ENCODE data around the gene SNX11. TPM values are rescaled to one million over a fixed set of nuclear protein-coding genes. Genes with fewer than 3 reads are reported as not detected.

SNX11 gene
- polyA plus RNA-seq, 1 donor: 12.4 TPM

DNA sequence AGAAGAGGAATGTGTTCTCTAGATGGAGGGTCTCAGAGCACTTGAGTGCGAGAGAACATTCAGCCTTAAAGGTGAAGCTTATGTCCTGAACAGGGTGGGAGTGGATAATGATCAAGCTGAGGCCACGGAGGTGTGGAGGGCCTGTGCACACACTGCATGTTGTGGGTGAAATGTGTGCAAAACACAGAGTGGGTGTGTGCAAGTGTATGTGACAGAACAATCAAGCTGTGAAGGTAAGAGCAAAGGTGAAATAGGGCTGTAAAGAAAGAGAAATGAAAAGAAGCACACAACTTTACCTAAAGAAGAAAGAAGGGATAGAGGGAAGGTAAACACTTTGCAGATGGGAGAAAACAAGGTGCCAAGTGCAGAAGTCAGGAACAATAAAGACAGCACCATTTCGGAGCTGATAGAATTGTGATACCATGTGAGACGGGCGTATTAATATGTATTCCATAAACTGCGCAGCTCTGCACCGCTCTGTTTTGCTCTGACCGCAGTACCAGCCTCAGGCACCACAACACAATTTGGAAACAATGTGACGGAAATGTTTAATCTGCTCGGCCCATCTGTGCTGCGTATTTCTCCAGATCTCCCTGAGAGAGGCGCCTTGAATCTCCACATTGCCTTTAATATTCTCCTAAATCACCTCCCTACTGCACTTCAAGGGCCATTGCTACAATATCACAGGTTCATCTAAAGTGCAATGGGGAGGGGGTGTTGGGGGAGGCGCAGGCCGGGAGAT lies 40.6 kb downstream of the SNX11 start:
- 67% methylated on average over 2 of the region's 14 CpGs for WGBS (ENCODE audit: insufficient coverage, low lambda C conversion rate)
- DNase-seq: no peak
- peaks cover 45% of the 10 kb centered on the region for H3K27me3 ChIP-seq (ENCODE audit: control insufficient read depth, insufficient read depth, low read length)

DNA sequence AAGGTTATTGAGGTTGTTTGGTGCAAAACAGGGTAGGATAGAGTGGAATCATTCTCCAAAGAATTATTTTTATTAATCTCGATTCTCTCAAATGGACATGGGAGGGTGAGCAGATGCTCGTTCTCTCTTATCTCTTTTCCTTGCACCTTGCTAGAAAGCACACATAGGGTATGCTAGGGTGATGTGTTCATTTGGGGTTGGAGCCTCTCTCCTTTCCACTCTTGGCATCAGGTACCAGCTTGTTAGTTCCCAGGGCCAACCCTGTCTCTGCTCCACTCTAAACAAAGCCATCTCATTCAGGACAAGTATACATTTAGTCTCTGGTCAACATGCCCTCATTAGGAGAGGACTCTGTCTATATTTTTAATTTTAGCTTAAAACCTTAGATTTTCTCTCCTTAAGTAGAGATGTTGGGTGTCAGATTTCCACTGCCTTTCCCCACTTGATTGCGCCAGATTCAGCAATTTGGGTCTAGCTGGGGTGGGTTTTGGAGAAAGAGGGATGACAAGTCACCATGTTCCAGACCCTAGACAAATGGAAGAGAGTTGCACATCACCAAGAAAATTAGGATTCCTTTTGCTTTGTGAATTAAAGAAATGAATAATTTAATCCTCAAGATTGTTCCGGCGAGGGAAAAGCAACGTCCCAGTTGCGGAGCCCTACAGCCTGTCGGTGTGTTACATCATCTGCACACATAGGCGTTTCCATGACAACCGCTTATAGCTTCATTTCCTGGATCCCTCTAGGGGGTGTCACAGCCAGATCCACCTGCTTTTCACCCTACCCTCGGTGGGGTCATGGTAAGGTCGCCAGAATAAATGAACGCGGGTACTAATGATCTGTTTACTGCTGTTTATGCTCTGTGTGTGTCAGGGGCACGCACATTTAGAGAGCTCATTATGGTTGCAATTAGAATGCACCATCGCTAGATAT lies 41.6 kb downstream of the SNX11 start:
- WGBS (ENCODE audit: insufficient coverage, low lambda C conversion rate): 40% methylated on average over 1 of the region's 16 CpGs
- peaks cover 39% of the 10 kb centered on the region for H3K27me3 ChIP-seq (ENCODE audit: control insufficient read depth, insufficient read depth, low read length)
- H3K27ac ChIP-seq (ENCODE audit: low read length): no peak overlapping the region

More for the DNA sequence above, 40.6 kb downstream of the SNX11 start:
- H3K27ac ChIP-seq (ENCODE audit: low read length): no peak overlapping the region
- H3K36me3 ChIP-seq (ENCODE audit: control insufficient read depth, insufficient read depth, low read length): no peaks in the 10 kb centered on the region
- H3K4me3 ChIP-seq (ENCODE audit: low read length): no peak overlapping the region
- H3K4me1 ChIP-seq (ENCODE audit: control insufficient read depth, insufficient read depth, low read length): peaks cover 2% of the 10 kb centered on the region
- no peaks in the 10 kb centered on the region for H3K9me3 ChIP-seq (ENCODE audit: control insufficient read depth, low read depth, low read length)

DNA sequence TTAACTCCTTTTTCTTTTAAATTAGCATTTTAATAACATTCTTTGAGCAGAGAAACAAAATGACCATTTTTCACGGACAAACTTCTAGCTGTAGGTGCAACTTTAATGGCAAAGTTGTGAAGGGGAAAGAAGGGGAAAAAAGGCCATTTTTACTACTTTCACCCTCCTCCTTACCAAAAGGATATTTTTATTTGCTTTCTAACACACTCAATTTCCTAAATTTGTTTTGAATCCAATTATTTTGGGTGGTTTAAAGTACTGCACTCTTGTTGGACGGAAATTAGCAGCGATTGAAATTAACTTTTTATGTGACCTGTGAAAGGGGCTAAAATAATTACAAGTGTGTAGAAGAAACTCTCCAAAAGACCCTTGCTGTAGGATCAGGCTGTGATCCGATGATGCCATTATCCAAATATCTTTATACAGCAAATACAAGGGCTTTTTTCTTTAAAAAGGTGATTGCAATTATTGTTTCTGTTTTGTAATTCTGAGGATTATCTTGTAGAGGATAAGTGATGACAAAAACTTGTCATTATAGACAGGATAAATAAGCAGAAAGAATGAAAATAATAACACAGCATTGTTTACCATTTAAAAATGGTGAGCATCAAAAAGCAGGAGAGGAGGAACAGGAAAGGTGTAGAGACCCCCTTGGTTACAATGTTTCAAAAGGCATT lies 42.4 kb downstream of the SNX11 start:
- DNase-seq: no peak
- WGBS (ENCODE audit: insufficient coverage, low lambda C conversion rate): 80% methylated on average over 1 of the region's 4 CpGs
- Histone ChIP-seq H3K4me3 (ENCODE audit: low read length) (no peak overlapping the region), H3K27me3 (ENCODE audit: control insufficient read depth, insufficient read depth, low read length) (peaks cover 38% of the 10 kb centered on the region), H3K36me3 (ENCODE audit: control insufficient read depth, insufficient read depth, low read length) (no peaks in the 10 kb centered on the region), H3K9me3 (ENCODE audit: control insufficient read depth, low read depth, low read length) (no peaks in the 10 kb centered on the region), H3K27ac (ENCODE audit: low read length) (no peak overlapping the region), H3K4me1 (ENCODE audit: control insufficient read depth, insufficient read depth, low read length) (peaks cover 14% of the 10 kb centered on the region)

More for the DNA sequence above, 41.6 kb downstream of the SNX11 start:
- Histone ChIP-seq H3K9me3 (ENCODE audit: control insufficient read depth, low read depth, low read length) (no peaks in the 10 kb centered on the region), H3K4me1 (ENCODE audit: control insufficient read depth, insufficient read depth, low read length) (peaks cover 7% of the 10 kb centered on the region), H3K4me3 (ENCODE audit: low read length) (no peak overlapping the region), H3K36me3 (ENCODE audit: control insufficient read depth, insufficient read depth, low read length) (no peaks in the 10 kb centered on the region)
- DNase-seq: no peak

DNA sequence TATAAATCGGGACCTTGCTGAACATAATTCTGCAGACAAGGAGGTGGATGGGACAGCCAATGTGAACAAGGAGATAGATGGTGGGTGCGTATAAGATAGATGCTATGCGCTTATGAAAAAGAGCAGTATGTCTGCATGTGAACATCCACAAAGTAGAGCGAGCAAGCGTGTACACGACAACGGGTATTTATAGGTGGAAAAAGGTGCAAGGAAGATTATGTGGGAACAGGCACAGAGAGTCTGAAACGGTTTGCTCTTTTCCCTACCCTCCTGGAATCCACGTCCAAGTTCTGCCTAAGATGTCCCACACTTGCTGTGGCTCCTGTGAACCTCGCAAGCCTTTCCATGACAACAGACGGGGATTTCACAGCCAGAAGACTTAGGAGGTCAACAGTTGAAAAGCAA lies 43.0 kb downstream of the SNX11 start:
- Histone ChIP-seq H3K36me3 (ENCODE audit: control insufficient read depth, insufficient read depth, low read length) (no peaks in the 10 kb centered on the region), H3K4me3 (ENCODE audit: low read length) (no peak overlapping the region), H3K27ac (ENCODE audit: low read length) (no peak overlapping the region), H3K27me3 (ENCODE audit: control insufficient read depth, insufficient read depth, low read length) (peaks cover 38% of the 10 kb centered on the region), H3K9me3 (ENCODE audit: control insufficient read depth, low read depth, low read length) (no peaks in the 10 kb centered on the region), H3K4me1 (ENCODE audit: control insufficient read depth, insufficient read depth, low read length) (peaks cover 16% of the 10 kb centered on the region)
- 74% methylated on average over 5 of the region's 11 CpGs for WGBS (ENCODE audit: insufficient coverage, low lambda C conversion rate)
- no peak for DNase-seq

DNA sequence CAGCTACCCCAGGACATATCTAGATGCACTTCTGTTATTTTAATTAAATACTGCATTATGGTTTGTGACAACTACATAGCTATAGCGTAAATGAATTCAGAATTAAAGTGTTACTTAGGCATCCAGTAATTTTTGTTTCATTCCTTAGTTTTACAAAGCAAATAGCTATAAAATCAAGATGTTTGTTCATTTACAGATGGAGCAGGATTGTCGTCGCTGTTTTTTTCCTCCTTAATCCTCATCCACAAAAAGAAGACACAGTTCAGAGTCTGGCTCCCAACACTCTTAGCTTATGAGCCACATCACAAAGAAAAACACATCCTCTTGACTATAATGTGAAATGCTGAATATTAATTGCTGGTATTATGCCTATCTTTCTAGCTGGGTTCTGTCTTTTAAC lies 43.7 kb downstream of the SNX11 start:
- 33% methylated on average over 2 of the region's 3 CpGs for WGBS (ENCODE audit: insufficient coverage, low lambda C conversion rate)
- Histone ChIP-seq H3K27ac (ENCODE audit: low read length) (no peak overlapping the region), H3K4me3 (ENCODE audit: low read length) (no peak overlapping the region), H3K27me3 (ENCODE audit: control insufficient read depth, insufficient read depth, low read length) (peaks cover 38% of the 10 kb centered on the region), H3K9me3 (ENCODE audit: control insufficient read depth, low read depth, low read length) (no peaks in the 10 kb centered on the region), H3K4me1 (ENCODE audit: control insufficient read depth, insufficient read depth, low read length) (peaks cover 16% of the 10 kb centered on the region), H3K36me3 (ENCODE audit: control insufficient read depth, insufficient read depth, low read length) (no peaks in the 10 kb centered on the region)
- no peak for DNase-seq

DNA sequence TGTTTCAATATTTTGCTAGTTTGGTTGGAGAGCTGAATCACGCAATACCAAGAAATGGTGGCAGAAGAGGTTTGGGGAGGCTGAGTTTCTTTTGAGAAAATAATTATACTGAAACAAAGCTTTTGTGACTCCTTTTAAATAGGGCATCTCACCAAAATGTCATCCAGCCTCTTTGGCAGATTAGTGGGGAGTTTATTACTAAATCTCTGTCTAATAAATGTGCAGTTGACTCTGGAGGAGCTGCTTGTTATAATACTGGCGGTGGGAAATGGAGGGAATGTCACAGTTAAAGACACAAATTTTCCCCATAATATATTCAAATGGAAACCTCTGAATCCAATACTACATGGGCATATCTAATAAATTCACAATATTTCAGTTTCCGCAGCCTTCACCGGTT lies 44.7 kb downstream of the SNX11 start:
- no peak for DNase-seq
- Histone ChIP-seq H3K9me3 (ENCODE audit: control insufficient read depth, low read depth, low read length) (no peaks in the 10 kb centered on the region), H3K4me1 (ENCODE audit: control insufficient read depth, insufficient read depth, low read length) (peaks cover 16% of the 10 kb centered on the region), H3K27me3 (ENCODE audit: control insufficient read depth, insufficient read depth, low read length) (peaks cover 38% of the 10 kb centered on the region), H3K36me3 (ENCODE audit: control insufficient read depth, insufficient read depth, low read length) (no peaks in the 10 kb centered on the region), H3K4me3 (ENCODE audit: low read length) (no peak overlapping the region), H3K27ac (ENCODE audit: low read length) (no peak overlapping the region)
- whole genome bisulfite sequencing (ENCODE audit: insufficient coverage, low lambda C conversion rate): 50% methylated on average over 2 of the region's 4 CpGs

DNA sequence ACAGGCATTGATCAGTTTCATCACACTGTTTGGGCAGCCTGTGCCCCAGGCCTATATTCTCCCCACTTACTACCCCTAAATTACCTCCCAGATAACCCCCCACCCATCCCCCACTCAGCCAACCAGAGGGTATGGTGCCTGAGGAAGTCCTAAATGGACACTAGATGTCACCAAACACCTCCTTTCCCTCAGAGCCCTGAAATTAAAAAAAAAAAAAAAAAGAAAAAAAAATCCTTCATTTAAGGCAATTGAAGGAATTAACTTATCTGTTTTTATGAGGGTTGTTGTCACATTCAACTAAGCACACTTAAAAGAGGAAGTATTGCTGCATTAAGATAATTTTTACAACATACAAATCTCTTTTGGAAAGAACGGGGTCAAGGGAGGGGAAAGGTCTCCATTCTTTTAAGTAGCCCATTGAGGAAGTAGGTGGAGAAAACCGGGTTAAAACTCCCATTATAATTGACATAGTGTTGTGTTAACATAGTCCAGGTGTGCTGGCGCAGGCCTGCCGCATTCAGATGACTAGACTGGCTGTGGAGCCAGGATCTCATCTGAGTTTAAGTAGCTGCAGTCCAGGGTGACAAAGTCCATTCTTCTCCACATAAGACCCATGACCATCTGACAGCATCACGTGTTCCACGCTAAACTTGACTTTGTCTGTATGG lies 46.3 kb downstream of the SNX11 start:
- H3K27me3 ChIP-seq (ENCODE audit: control insufficient read depth, insufficient read depth, low read length): peaks cover 27% of the 10 kb centered on the region
- H3K27ac ChIP-seq (ENCODE audit: low read length): peak overlapping the region; percentile 92
- DNase-seq: peak; percentile 96 to 99

DNA sequence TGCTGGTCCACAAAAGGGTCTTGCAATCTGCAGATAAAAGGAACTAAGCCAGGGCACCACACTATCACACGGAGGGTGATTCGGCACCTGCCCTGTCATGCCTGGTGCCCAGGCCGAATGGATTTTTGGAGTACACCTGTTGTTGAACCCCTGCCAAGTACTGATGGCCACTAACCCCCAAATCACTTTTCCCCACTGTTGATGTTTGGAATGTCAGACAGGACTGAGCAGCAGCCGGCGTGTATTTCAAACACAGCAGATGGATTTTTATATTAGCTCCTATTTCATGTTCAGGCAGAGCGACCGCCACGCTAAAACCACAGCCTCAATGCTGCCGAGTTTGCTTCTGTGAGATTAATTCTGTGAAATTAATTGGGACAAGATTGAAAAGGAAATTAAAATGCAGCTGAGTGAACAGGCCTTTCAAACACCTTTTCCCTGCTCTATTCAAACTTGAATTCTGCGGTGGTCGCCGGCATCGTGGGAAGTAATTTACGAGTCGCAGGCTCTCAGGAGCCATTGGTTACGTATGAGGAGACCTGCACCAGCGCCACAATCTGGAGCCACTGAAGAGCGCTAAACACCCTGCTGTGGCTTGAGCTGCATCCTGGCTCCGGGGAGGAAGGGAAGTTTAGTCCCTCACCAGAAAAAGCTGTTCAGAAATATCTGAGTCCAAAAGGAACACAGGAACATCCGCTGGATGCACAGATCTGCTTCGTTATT lies 48.5 kb downstream of the SNX11 start:
- Histone ChIP-seq H3K27me3 (ENCODE audit: control insufficient read depth, insufficient read depth, low read length) (peaks cover 5% of the 10 kb centered on the region), H3K36me3 (ENCODE audit: control insufficient read depth, insufficient read depth, low read length) (no peaks in the 10 kb centered on the region), H3K27ac (ENCODE audit: low read length) (no peak overlapping the region), H3K9me3 (ENCODE audit: control insufficient read depth, low read depth, low read length) (no peaks in the 10 kb centered on the region), H3K4me3 (ENCODE audit: low read length) (no peak overlapping the region), H3K4me1 (ENCODE audit: control insufficient read depth, insufficient read depth, low read length) (peaks cover 40% of the 10 kb centered on the region)
- no peak for DNase-seq
- no CpG with 5 or more reads among the region's 21 CpGs for WGBS (ENCODE audit: insufficient coverage, low lambda C conversion rate)

More for the DNA sequence above, 46.3 kb downstream of the SNX11 start:
- Histone ChIP-seq H3K9me3 (ENCODE audit: control insufficient read depth, low read depth, low read length) (no peaks in the 10 kb centered on the region), H3K4me1 (ENCODE audit: control insufficient read depth, insufficient read depth, low read length) (peaks cover 19% of the 10 kb centered on the region), H3K4me3 (ENCODE audit: low read length) (no peak overlapping the region), H3K36me3 (ENCODE audit: control insufficient read depth, insufficient read depth, low read length) (no peaks in the 10 kb centered on the region)
- no CpG with 5 or more reads among the region's 6 CpGs for WGBS (ENCODE audit: insufficient coverage, low lambda C conversion rate)

DNA sequence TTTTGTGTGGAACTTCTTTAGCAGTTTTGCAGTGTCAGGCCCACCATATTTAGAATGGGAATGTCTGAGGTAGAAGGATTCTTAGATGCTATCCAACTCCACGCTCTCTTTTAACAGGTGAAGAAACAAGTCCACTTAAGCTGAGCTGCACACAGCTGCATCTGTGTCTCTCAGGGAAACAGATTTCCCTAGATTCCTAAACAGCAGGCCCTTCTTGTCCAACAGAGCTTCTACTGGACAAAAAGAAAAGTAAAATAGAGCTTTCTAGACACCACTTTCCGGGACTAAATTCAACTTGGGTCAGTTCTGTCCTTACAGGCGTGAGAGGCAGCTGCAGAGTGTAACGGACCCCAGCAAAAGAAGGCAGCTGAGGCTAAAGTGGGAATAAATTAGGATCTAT lies 51.7 kb downstream of the SNX11 start:
- Histone ChIP-seq H3K27ac (ENCODE audit: low read length) (peak overlapping the region; percentile 65), H3K36me3 (ENCODE audit: control insufficient read depth, insufficient read depth, low read length) (no peaks in the 10 kb centered on the region), H3K27me3 (ENCODE audit: control insufficient read depth, insufficient read depth, low read length) (no peaks in the 10 kb centered on the region), H3K4me1 (ENCODE audit: control insufficient read depth, insufficient read depth, low read length) (peaks cover 51% of the 10 kb centered on the region), H3K4me3 (ENCODE audit: low read length) (no peak overlapping the region), H3K9me3 (ENCODE audit: control insufficient read depth, low read depth, low read length) (no peaks in the 10 kb centered on the region)
- DNase-seq: no peak
- WGBS (ENCODE audit: insufficient coverage, low lambda C conversion rate): 66% methylated on average over 2 of the region's 4 CpGs
